ENCODE results near the gene IL6. TPM values are rescaled to one million over a fixed set of nuclear protein-coding genes. Genes with fewer than 3 reads are reported as not detected.

IL6 gene
- total RNA-seq, 1 experiment from 2014 or later = 22.0 TPM

GRCh38 chr7:22729180-22729825 is 2.3 kb downstream of the IL6 start:
- H3K27me3 Mint-ChIP-seq (ENCODE audit: insufficient read depth, unreplicated experiment) = no peaks in the 10 kb centered on the region
- no peak overlapping the region for H3K4me3 Mint-ChIP-seq (ENCODE audit: unreplicated experiment)
- no peak for TF ChIP-seq CTCF (IDR thresholded peaks at IDR 0.05; ENCODE audit: unreplicated experiment)
- ChIA-PET CTCF (interaction anchor here (1.0 to 16.9 kb wide), 4 partner anchors 11 to 170 kb away, joined by 3 to 544 read pairs (median 26); no protein-coding TSS in a partner anchor), POLR2A (interaction anchor here (4.7 kb wide), 1 partner anchor 168 kb away, joined by 52 read pairs; no protein-coding TSS in a partner anchor)
- intact Hi-C loops (cut with micrococcal nuclease) = loop anchor here (5.0 kb wide), 1 partner anchor 53 kb away; no protein-coding TSS in a partner anchor
- no peak for DNase-seq (ENCODE audit: unreplicated experiment)
- BruUV-seq (replicated peaks) = no TSS peak
- H3K9me3 Mint-ChIP-seq (ENCODE audit: unreplicated experiment) = no peaks in the 10 kb centered on the region
- peaks cover 35% of the 10 kb centered on the region for H3K4me1 Mint-ChIP-seq (ENCODE audit: insufficient read depth, unreplicated experiment)
- H3K36me3 Mint-ChIP-seq (ENCODE audit: insufficient read depth, unreplicated experiment) = peaks cover 5% of the 10 kb centered on the region
- H3K27ac Mint-ChIP-seq (ENCODE audit: low read depth, unreplicated experiment) = no peak overlapping the region

- no peaks in the 10 kb centered on the region for H3K9me3 Mint-ChIP-seq (ENCODE audit: unreplicated experiment)
Measured at GRCh38 chr7:22730066-22730710, 3.2 kb downstream of the IL6 start.

GRCh38 chr7:22730921-22731654 is 4.1 kb downstream of the IL6 start:
- H3K27me3 Mint-ChIP-seq (ENCODE audit: insufficient read depth, unreplicated experiment) = no peaks in the 10 kb centered on the region
- H3K27ac Mint-ChIP-seq (ENCODE audit: low read depth, unreplicated experiment) = peak overlapping the region; percentile 75
- peaks cover 5% of the 10 kb centered on the region for H3K36me3 Mint-ChIP-seq (ENCODE audit: insufficient read depth, unreplicated experiment)
- no peak for TF ChIP-seq CTCF (IDR thresholded peaks at IDR 0.05; ENCODE audit: unreplicated experiment)
- peak; percentile 87 for DNase-seq (ENCODE audit: unreplicated experiment)
- POLR2A ChIA-PET = interaction anchor here (0.7 to 2.8 kb wide), 3 partner anchors 15 to 298 kb away, joined by 3 to 19 read pairs (median 4); no protein-coding TSS in a partner anchor
- H3K9me3 Mint-ChIP-seq (ENCODE audit: unreplicated experiment) = no peaks in the 10 kb centered on the region
- BruUV-seq (replicated peaks) = no TSS peak
- CTCF ChIA-PET = interaction anchor here (0.6 to 16.9 kb wide), 9 partner anchors 34 to 700 kb away, joined by 3 to 544 read pairs (median 3); no protein-coding TSS in a partner anchor
- H3K4me3 Mint-ChIP-seq (ENCODE audit: unreplicated experiment) = peak overlapping the region; percentile 71
- peaks cover 29% of the 10 kb centered on the region for H3K4me1 Mint-ChIP-seq (ENCODE audit: insufficient read depth, unreplicated experiment)
- intact Hi-C loops (cut with micrococcal nuclease) = loop anchor here (1.0 kb wide), 1 partner anchor 324 kb away; no protein-coding TSS in a partner anchor

More at GRCh38 chr7:22730066-22730710, 3.2 kb downstream of the IL6 start:
- TF ChIP-seq CTCF (IDR thresholded peaks at IDR 0.05; ENCODE audit: unreplicated experiment) = no peak
- DNase-seq (ENCODE audit: unreplicated experiment) = no peak
- Mint-ChIP-seq H3K27ac (ENCODE audit: low read depth, unreplicated experiment) (no peak overlapping the region), H3K36me3 (ENCODE audit: insufficient read depth, unreplicated experiment) (peaks cover 5% of the 10 kb centered on the region), H3K4me3 (ENCODE audit: unreplicated experiment) (peak overlapping the region; percentile 10), H3K4me1 (ENCODE audit: insufficient read depth, unreplicated experiment) (peaks cover 35% of the 10 kb centered on the region), H3K27me3 (ENCODE audit: insufficient read depth, unreplicated experiment) (no peaks in the 10 kb centered on the region)
- CTCF ChIA-PET = interaction anchor here (0.7 to 16.9 kb wide), 4 partner anchors 42 to 171 kb away, joined by 3 to 544 read pairs (median 8); no protein-coding TSS in a partner anchor
- POLR2A ChIA-PET = interaction anchor here (2.8 to 4.7 kb wide), 2 partner anchors 169 kb away, joined by 19 to 52 read pairs; no protein-coding TSS in a partner anchor
- intact Hi-C loops (cut with micrococcal nuclease) = no loop called here
- no TSS peak for BruUV-seq (replicated peaks)

Data from MCF 10A (cell line).